Measurements from ENCODE around the gene SPRYD4. TPM values are rescaled to one million over a fixed set of nuclear protein-coding genes. Genes with fewer than 3 reads are reported as not detected.

Gene SPRYD4
- total and polyA plus RNA-seq, 10 of the 15 experiments (the other 5 are each of a cell fraction or from before 2014, with no cell fraction given), result 4.1 to 6.0 (median 5.1) TPM

GRCh38 chr12:56431850-56432249, 36.5 kb upstream of the SPRYD4 start (continued):
- TF ChIP-seq IKZF2 (IDR thresholded peaks at IDR 0.05) (no peak), NFXL1 (IDR thresholded peaks at IDR 0.05; ENCODE audit: borderline replicate concordance) (no peak)

GRCh38 chr12:56434828-56435227, 33.5 kb upstream of the SPRYD4 start:
- Histone ChIP-seq H3K4me2 (ENCODE audit: control insufficient read depth, insufficient read depth) (no peak overlapping the region), H3K27ac (ENCODE audit: control insufficient read depth, insufficient read depth) (no peak overlapping the region), H3K36me3 (ENCODE audit: control insufficient read depth in 2 of 2, insufficient read depth in 2 of 2, low read length in 1 of 2) (peaks cover 12 to 13% of the 10 kb centered on the region in 2 experiments; a peak in 3 of 4 replicates), H3K4me3 (no peak overlapping the region), H3K79me2 (ENCODE audit: control insufficient read depth, insufficient read depth, low read length) (peaks cover 6% of the 10 kb centered on the region), H3K27me3 (replicated peaks in 1 of 2; ENCODE audit: control insufficient read depth in 2 of 2, insufficient read depth in 2 of 2, low read length in 1 of 2) (no peaks in the 10 kb centered on the region), H3K4me1 (ENCODE audit: control insufficient read depth, insufficient read depth, low read length) (no peaks in the 10 kb centered on the region), H2AFZ (ENCODE audit: control insufficient read depth, low read depth, low read length) (no peak overlapping the region), H3K9me3 (replicated peaks; ENCODE audit: control insufficient read depth, insufficient read depth, low read length) (no peaks in the 10 kb centered on the region), H3K9ac (ENCODE audit: control insufficient read depth, insufficient read depth, low read length) (no peak overlapping the region), H4K20me1 (ENCODE audit: control insufficient read depth, insufficient read depth) (no peaks in the 10 kb centered on the region)
- over 99% methylated on average over 6 of the region's 6 CpGs for WGBS (ENCODE audit: insufficient coverage, insufficient replicate concordance, low lambda C conversion rate, missing lambda C conversion rate)
- RAD21 ChIA-PET (ENCODE audit: unreplicated experiment), result no interaction called here
- no TSS peak for BruUV-seq (replicated peaks)
- TF ChIP-seq ZSCAN29 (IDR thresholded peaks at IDR 0.05), result no peak
- no peak for TF ChIP-seq SPI1 (IDR thresholded peaks at IDR 0.05; ENCODE audit: borderline replicate concordance, insufficient read depth, low read depth, low read length)
- intact Hi-C loops (cut with micrococcal nuclease; ENCODE audit: unreplicated experiment) (no loop called here), in situ Hi-C loops (cut with MboI) (no loop called here)
- POLR2A ChIA-PET, result no interaction called here
- ATAC-seq, result no peak
- FAIRE-seq, result no peak
- no peak for DNase-seq (ENCODE audit: low read depth, low spot score)
- SMC1A ChIA-PET (ENCODE audit: uncharacterized antibody, unreplicated experiment), result no interaction called here
- CTCF ChIA-PET, result interaction anchor here (0.8 to 1.3 kb wide), 2 partner anchors 9 to 29 kb away, joined by 3 to 5 read pairs; no protein-coding TSS in a partner anchor

- FAIRE-seq, result no peak
- ChIA-PET CTCF (interaction anchor here (0.7 to 2.4 kb wide), 3 partner anchors 14 to 75 kb away, joined by 3 to 9 read pairs (median 3); partner anchors contain the start of gene APOF), SMC1A (ENCODE audit: uncharacterized antibody, unreplicated experiment) (interaction anchor here (0.7 to 1.1 kb wide), 3 partner anchors 12 to 236 kb away, joined by 3 read pairs; partner anchors contain the start of gene STAT2), POLR2A (interaction anchor here (0.7 kb wide), 1 partner anchor 221 kb away, joined by 3 read pairs; no protein-coding TSS in a partner anchor), RAD21 (ENCODE audit: unreplicated experiment) (no interaction called here)
- DNase-seq (ENCODE audit: low read depth, low spot score), result no peak
- no peaks in the 10 kb centered on the region for H3K4me1 ChIP-seq (ENCODE audit: control insufficient read depth, insufficient read depth, low read length)
- H3K9me3 ChIP-seq (replicated peaks; ENCODE audit: control insufficient read depth, insufficient read depth, low read length), result no peaks in the 10 kb centered on the region; the same call in 2 of the 3 replicates
- intact Hi-C loops (cut with micrococcal nuclease; ENCODE audit: unreplicated experiment), result no loop called here
- H3K36me3 ChIP-seq (ENCODE audit: control insufficient read depth in 2 of 2, insufficient read depth in 2 of 2, low read length in 1 of 2), result peaks cover 6 to 10% of the 10 kb centered on the region in 2 experiments; a peak in 3 of 4 replicates
- H3K27ac ChIP-seq (ENCODE audit: control insufficient read depth, insufficient read depth), result no peak overlapping the region
- 88% methylated on average over 11 of the region's 11 CpGs for WGBS (ENCODE audit: insufficient coverage, insufficient replicate concordance, low lambda C conversion rate, missing lambda C conversion rate)
- peak; percentile 36; the same call in 1 of the 2 replicates for TF ChIP-seq PKNOX1 (IDR thresholded peaks at IDR 0.05)
- TF ChIP-seq MEF2A (IDR thresholded peaks at IDR 0.05; ENCODE audit: insufficient read depth, low read depth, low read length), result no peak
- TF ChIP-seq SIN3A (IDR thresholded peaks at IDR 0.05; ENCODE audit: low read depth, low read length), result no peak
- no peak for TF ChIP-seq CBFB (IDR thresholded peaks at IDR 0.05; ENCODE audit: low read depth)
- TF ChIP-seq ZBED1 (IDR thresholded peaks at IDR 0.05; ENCODE audit: borderline replicate concordance), result no peak
- no peak for TF ChIP-seq HCFC1 (IDR thresholded peaks at IDR 0.05; ENCODE audit: low read length)
- ATAC-seq, result no peak
- BruUV-seq (replicated peaks), result no TSS peak
- H3K4me2 ChIP-seq (ENCODE audit: control insufficient read depth, insufficient read depth), result no peak overlapping the region
- no peak overlapping the region for H3K9ac ChIP-seq (ENCODE audit: control insufficient read depth, insufficient read depth, low read length)
- peaks cover 8% of the 10 kb centered on the region for H3K79me2 ChIP-seq (ENCODE audit: control insufficient read depth, insufficient read depth, low read length)
- no peak overlapping the region for H2AFZ ChIP-seq (ENCODE audit: control insufficient read depth, low read depth, low read length)
- no peaks in the 10 kb centered on the region for H4K20me1 ChIP-seq (ENCODE audit: control insufficient read depth, insufficient read depth)
- H3K4me3 ChIP-seq, result no peak overlapping the region
- in situ Hi-C loops (cut with MboI), result no loop called here
- no peaks in the 10 kb centered on the region for H3K27me3 ChIP-seq (replicated peaks in 1 of 2; ENCODE audit: control insufficient read depth in 2 of 2, insufficient read depth in 2 of 2, low read length in 1 of 2)
Measured at GRCh38 chr12:56437430-56438176, 30.8 kb upstream of the SPRYD4 start.
